Measurements from ENCODE around the gene ATG7. TPM values are rescaled to one million over a fixed set of nuclear protein-coding genes. Genes with fewer than 3 reads are reported as not detected.
"Not testable (repeated sequence)": the region's sequence is repeated elsewhere in the genome, so short reads cannot be mapped to it uniquely, and the experiment has no call there.

Gene ATG7
- total RNA-seq, 1 donor from 2014 or later, result 55.0 TPM

DNA sequence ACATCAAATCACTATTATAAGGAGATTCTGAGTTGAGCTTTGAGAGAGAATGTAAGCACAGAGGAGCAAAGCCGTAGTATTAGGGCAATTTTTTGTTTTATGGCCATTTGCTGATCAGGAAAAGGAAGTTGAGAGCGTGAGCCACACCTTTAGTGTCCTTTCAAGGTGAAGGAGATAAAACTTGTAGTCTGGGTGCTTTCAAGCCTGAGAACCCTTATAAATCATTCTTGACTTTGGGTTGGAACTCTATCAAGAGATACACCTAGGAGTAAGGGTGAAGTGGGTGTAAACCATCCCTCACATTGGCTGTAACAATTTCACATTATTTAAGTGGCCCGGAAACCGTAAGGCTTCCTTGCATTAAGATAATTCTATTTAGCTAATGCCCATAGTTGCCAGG, 122.2 kb downstream of the ATG7 start:
- Histone ChIP-seq H3K4me3 (no peak overlapping the region), H3K27ac (no peak overlapping the region), H3K9me3 (no peaks in the 10 kb centered on the region), H3K36me3 (no peaks in the 10 kb centered on the region), H3K27me3 (no peaks in the 10 kb centered on the region), H3K4me1 (peaks cover 18% of the 10 kb centered on the region)
- DNase-seq (ENCODE audit: extremely low spot score in 2 of 2), result no peak
- intact Hi-C loops (cut with DNase I), result loop anchor here (10.0 kb wide), 1 partner anchor 50 kb away; no protein-coding TSS in a partner anchor
- no peak for TF ChIP-seq POLR2AphosphoS5 (IDR thresholded peaks at IDR 0.05; ENCODE audit: insufficient read depth in 1 of 2, low read depth in 1 of 2)
- TF ChIP-seq, protein P1, sequence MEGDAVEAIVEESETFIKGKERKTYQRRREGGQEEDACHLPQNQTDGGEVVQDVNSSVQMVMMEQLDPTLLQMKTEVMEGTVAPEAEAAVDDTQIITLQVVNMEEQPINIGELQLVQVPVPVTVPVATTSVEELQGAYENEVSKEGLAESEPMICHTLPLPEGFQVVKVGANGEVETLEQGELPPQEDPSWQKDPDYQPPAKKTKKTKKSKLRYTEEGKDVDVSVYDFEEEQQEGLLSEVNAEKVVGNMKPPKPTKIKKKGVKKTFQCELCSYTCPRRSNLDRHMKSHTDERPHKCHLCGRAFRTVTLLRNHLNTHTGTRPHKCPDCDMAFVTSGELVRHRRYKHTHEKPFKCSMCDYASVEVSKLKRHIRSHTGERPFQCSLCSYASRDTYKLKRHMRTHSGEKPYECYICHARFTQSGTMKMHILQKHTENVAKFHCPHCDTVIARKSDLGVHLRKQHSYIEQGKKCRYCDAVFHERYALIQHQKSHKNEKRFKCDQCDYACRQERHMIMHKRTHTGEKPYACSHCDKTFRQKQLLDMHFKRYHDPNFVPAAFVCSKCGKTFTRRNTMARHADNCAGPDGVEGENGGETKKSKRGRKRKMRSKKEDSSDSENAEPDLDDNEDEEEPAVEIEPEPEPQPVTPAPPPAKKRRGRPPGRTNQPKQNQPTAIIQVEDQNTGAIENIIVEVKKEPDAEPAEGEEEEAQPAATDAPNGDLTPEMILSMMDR (IDR thresholded peaks at IDR 0.05), result no peak
- TF ChIP-seq POLR2A (IDR thresholded peaks at IDR 0.05), result no peak

GRCh38 chr3:11400213-11400612, 128.0 kb downstream of the ATG7 start:
- H3K4me3 ChIP-seq, result no peak overlapping the region
- no peak overlapping the region for H3K27ac ChIP-seq
- TF ChIP-seq, protein P1 (IDR thresholded peaks at IDR 0.05), result no peak
- TF ChIP-seq POLR2AphosphoS5 (IDR thresholded peaks at IDR 0.05; ENCODE audit: insufficient read depth in 1 of 2, low read depth in 1 of 2) (no peak), POLR2A (IDR thresholded peaks at IDR 0.05) (no peak)
- no peaks in the 10 kb centered on the region for H3K9me3 ChIP-seq
- no peaks in the 10 kb centered on the region for H3K4me1 ChIP-seq
- H3K36me3 ChIP-seq, result no peaks in the 10 kb centered on the region
- no peaks in the 10 kb centered on the region for H3K27me3 ChIP-seq
- DNase-seq (ENCODE audit: extremely low spot score in 2 of 2), result no peak
- intact Hi-C loops (cut with DNase I), result no loop called here

GRCh38 chr3:11401434-11401833, 129.2 kb downstream of the ATG7 start:
- Histone ChIP-seq H3K4me3 (no peak overlapping the region), H3K36me3 (peaks cover 0 to 3% of the 10 kb centered on the region in 2 donors), H3K9me3 (no peaks in the 10 kb centered on the region), H3K27me3 (no peaks in the 10 kb centered on the region), H3K27ac (no peak overlapping the region), H3K4me1 (no peaks in the 10 kb centered on the region)
- TF ChIP-seq POLR2A (IDR thresholded peaks at IDR 0.05), result no peak
- TF ChIP-seq, protein P1 (IDR thresholded peaks at IDR 0.05), result no peak
- no peak for TF ChIP-seq POLR2AphosphoS5 (IDR thresholded peaks at IDR 0.05; ENCODE audit: insufficient read depth in 1 of 2, low read depth in 1 of 2)
- DNase-seq (ENCODE audit: extremely low spot score in 2 of 2), result no peak
- intact Hi-C loops (cut with DNase I), result no loop called here

- intact Hi-C loops (cut with DNase I), result no loop called here
- no peaks in the 10 kb centered on the region for H3K4me1 ChIP-seq
- DNase-seq (ENCODE audit: extremely low spot score in 2 of 2), result no peak
- H3K27me3 ChIP-seq, result no peaks in the 10 kb centered on the region
- TF ChIP-seq POLR2AphosphoS5 (IDR thresholded peaks at IDR 0.05; ENCODE audit: insufficient read depth in 1 of 2, low read depth in 1 of 2), result no peak
- TF ChIP-seq POLR2A (IDR thresholded peaks at IDR 0.05), result no peak
- TF ChIP-seq, protein P1 (IDR thresholded peaks at IDR 0.05), result no peak
- no peak overlapping the region for H3K4me3 ChIP-seq
- H3K27ac ChIP-seq, result no peak overlapping the region
- H3K36me3 ChIP-seq, result peaks cover 0 to 12% of the 10 kb centered on the region in 2 donors
- H3K9me3 ChIP-seq, result no peaks in the 10 kb centered on the region
These were observed 133.1 kb downstream of the ATG7 start for GRCh38 chr3:11405323-11405722.

DNA sequence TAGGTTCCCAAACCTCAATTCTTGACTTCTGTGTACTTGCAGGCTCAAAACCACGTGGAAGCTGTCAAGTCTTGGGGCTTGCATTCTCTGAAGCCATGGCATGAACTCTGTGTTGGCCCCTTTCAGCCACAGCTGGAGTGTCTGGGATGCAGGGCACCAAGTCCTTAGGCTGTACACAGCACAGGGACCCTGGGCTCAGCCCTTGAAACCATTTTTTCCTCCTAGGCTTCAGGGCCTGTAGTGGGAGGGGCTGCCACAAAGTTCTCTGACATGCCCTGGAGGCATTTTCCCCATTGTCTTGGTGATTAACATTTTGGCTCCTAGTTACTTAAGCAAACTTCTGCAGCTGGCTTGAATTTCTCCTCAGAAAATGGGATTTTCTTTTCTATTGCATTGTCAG, 135.4 kb downstream of the ATG7 start:
- no peaks in the 10 kb centered on the region for H3K4me1 ChIP-seq
- DNase-seq (ENCODE audit: extremely low spot score in 2 of 2), result no peak
- H3K9me3 ChIP-seq, result no peaks in the 10 kb centered on the region
- peaks cover 0 to 12% of the 10 kb centered on the region in 2 donors for H3K36me3 ChIP-seq
- no peaks in the 10 kb centered on the region for H3K27me3 ChIP-seq
- TF ChIP-seq, protein P1 (IDR thresholded peaks at IDR 0.05), result no peak
- TF ChIP-seq POLR2A (IDR thresholded peaks at IDR 0.05) (no peak), POLR2AphosphoS5 (IDR thresholded peaks at IDR 0.05; ENCODE audit: insufficient read depth in 1 of 2, low read depth in 1 of 2) (no peak)
- intact Hi-C loops (cut with DNase I), result no loop called here
- no peak overlapping the region for H3K27ac ChIP-seq
- H3K4me3 ChIP-seq, result no peak overlapping the region

GRCh38 chr3:11408324-11408859, 136.2 kb downstream of the ATG7 start:
- H3K4me1 ChIP-seq; DNase-seq (ENCODE audit: extremely low spot score in 2 of 2); H3K27ac ChIP-seq; H3K27me3 ChIP-seq; H3K9me3 ChIP-seq; intact Hi-C loops (cut with DNase I); H3K4me3 ChIP-seq: not testable (repeated sequence)
- H3K36me3 ChIP-seq, result peaks cover 0 to 12% of the 10 kb centered on the region in 2 donors

Data from vagina (tissue), 2 donors.